Measurements from ENCODE around the gene FOXO3B.
"Not testable (repeated sequence)": the region's sequence is repeated elsewhere in the genome, so short reads cannot be mapped to it uniquely, and the experiment has no call there.

The FOXO3B gene

GRCh38 chr17:18635773-18636172 lies 46.3 kb downstream of the FOXO3B start:
- not testable (repeated sequence) for H3K27ac ChIP-seq (ENCODE audit: low read depth, low read length); H3K9ac ChIP-seq (ENCODE audit: low read length); H3K36me3 ChIP-seq (ENCODE audit: control insufficient read depth, insufficient read depth, low read length); H3K4me1 ChIP-seq (ENCODE audit: control insufficient read depth, insufficient read depth, low read length); H3K4me3 ChIP-seq (ENCODE audit: low read length); H3K27me3 ChIP-seq (ENCODE audit: control insufficient read depth, insufficient read depth, low read length)

GRCh38 chr17:18634550-18635263 lies 47.4 kb downstream of the FOXO3B start:
- H3K27me3 ChIP-seq (ENCODE audit: control insufficient read depth, insufficient read depth, low read length); H3K4me3 ChIP-seq (ENCODE audit: low read length); H3K27ac ChIP-seq (ENCODE audit: low read depth, low read length); H3K4me1 ChIP-seq (ENCODE audit: control insufficient read depth, insufficient read depth, low read length); H3K36me3 ChIP-seq (ENCODE audit: control insufficient read depth, insufficient read depth, low read length); H3K9ac ChIP-seq (ENCODE audit: low read length): not testable (repeated sequence)
